Caco-2 (cell line): ENCODE results near the gene TEX11. TPM values are rescaled to one million over a fixed set of nuclear protein-coding genes. Genes with fewer than 3 reads are reported as not detected.

ENCODE experiments used
- BruUV-seq: library from RNA; stranded (reverse); fragments of 400-500 nt; replicated peaks from 2 replicates; lab custom pipeline; 2021; lab: Mats Ljungman, UMichigan
- CTCF ChIA-PET: fragments of 300-600 bp; sonication (Branson Sonifier 250); formaldehyde crosslinking; loops from one replicate; lab custom pipeline; 2022; ENCODE audit warnings: antibody characterized with exemption; lab: Charles Lee
- POLR2A ChIA-PET: fragments of 300-600 bp; sonication (Branson Sonifier 250); formaldehyde crosslinking; loops from one replicate; lab custom pipeline; 2022; ENCODE audit warnings: antibody characterized with exemption; lab: Charles Lee
- DNase-seq, 2 experiments: peaks; one replicate each; pipeline versions ENCODE4 v3.0.0 to v3.0.0-alpha.2; 2020 to 2022
- H3K27me3 ChIP-seq: replicated peaks from 2 replicates; pipeline ENCODE4 v1.6.0; 2011; ENCODE audit warnings: low read length; ENCODE audit not compliant: control insufficient read depth, insufficient read depth
- H3K36me3 ChIP-seq: 2 replicates; pipeline ENCODE4 v1.5.1; 2011; ENCODE audit warnings: low read length; ENCODE audit not compliant: control insufficient read depth, insufficient read depth
- H3K4me1 ChIP-seq: fragments of 250-450 bp; sonication (Bioruptor Pico); 2 replicates; pipeline ENCODE4 v1.5.1; 2020; ENCODE audit warnings: mild to moderate bottlenecking
- H3K4me3 ChIP-seq: 2 replicates; pipeline ENCODE4 v1.5.1; 2011; ENCODE audit warnings: low read depth, mild to moderate bottlenecking, control low read depth, low read length
- H3K9me3 ChIP-seq: fragments of 250-450 bp; sonication (Bioruptor Pico); 2 replicates; pipeline ENCODE4 v1.5.1; 2020; ENCODE audit warnings: mild to moderate bottlenecking, moderate library complexity
- H3K27ac Mint-ChIP-seq: one replicate; pipeline ENCODE4 v1.8.0; 2022; ENCODE audit warnings: mixed read lengths; ENCODE audit not compliant: unreplicated experiment
- H3K27me3 Mint-ChIP-seq: one replicate; pipeline ENCODE4 v1.8.0; 2022; ENCODE audit warnings: mixed read lengths; ENCODE audit not compliant: insufficient read depth, unreplicated experiment
- H3K36me3 Mint-ChIP-seq: one replicate; pipeline ENCODE4 v1.8.0; 2022; ENCODE audit warnings: mild to moderate bottlenecking, mixed read lengths; ENCODE audit not compliant: insufficient read depth, unreplicated experiment
- H3K4me1 Mint-ChIP-seq: one replicate; pipeline ENCODE4 v1.8.0; 2022; ENCODE audit warnings: low read depth, mixed read lengths; ENCODE audit not compliant: unreplicated experiment
- H3K4me3 Mint-ChIP-seq: one replicate; pipeline ENCODE4 v1.8.0; 2022; ENCODE audit warnings: mild to moderate bottlenecking, moderate library complexity, mixed read lengths; ENCODE audit not compliant: unreplicated experiment
- H3K9me3 Mint-ChIP-seq: one replicate; pipeline ENCODE4 v1.8.0; 2022; ENCODE audit warnings: mixed read lengths; ENCODE audit not compliant: unreplicated experiment
- intact Hi-C: fragments of 100-400 bp; cut with micrococcal nuclease; formaldehyde crosslinking; loops from one replicate; pipeline ENCODE4 v1.10.0; 2022; ENCODE audit not compliant: unreplicated experiment
- total RNA-seq: library from RNA; stranded (reverse); gene quantifications from 2 replicates; pipeline ENCODE4 v1.2.3, GENCODE V29; 2022
- TF ChIP-seq, protein P1 (sequence below), 2 experiments: fragments of 200-600 bp in 1 of 2; IDR thresholded peaks; 1 replicate in 1 of 2; 2 replicates in 1 of 2; pipeline versions ENCODE4 v1.5.1 to v1.8.0; 2011 to 2022; ENCODE audit warnings: antibody characterized with exemption in 1 of 2, control low read depth in 1 of 2, inconsistent platforms in 1 of 2, low read depth in 1 of 2, low read length in 1 of 2, mild to moderate bottlenecking in 1 of 2, moderate library complexity in 1 of 2; ENCODE audit not compliant: insufficient read depth in 1 of 2, severe bottlenecking in 1 of 2, unreplicated experiment in 1 of 2

Gene TEX11
- total RNA-seq, 1 experiment from 2014 or later = 0.23 TPM

DNA sequence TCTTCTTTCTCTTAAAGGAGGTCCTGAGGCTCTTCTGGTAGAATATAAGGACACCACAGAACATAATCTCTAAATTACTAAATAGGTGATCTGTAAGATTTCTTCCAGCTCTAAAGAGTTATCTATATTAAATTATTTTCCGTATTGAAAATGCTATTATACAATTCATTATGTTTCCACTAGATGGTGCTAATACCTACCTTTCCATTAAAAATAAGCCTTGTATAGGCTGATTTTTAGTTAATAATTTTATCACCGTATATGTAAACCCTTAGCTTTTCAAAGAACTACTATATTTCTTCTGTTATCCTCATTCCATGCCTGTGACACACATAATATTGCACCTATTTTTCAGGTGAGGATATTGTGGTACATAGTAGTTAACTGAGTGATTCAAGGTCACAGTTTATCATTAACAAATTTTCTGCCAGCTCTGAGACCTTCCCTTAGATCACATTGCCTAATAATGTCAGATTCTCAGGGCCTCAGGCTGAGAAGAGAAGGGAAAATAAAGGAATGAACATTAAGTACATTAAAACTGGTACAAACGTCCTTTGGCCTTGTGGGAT lies 138.8 kb downstream of the TEX11 start:
- H3K36me3 Mint-ChIP-seq = no peaks in the 10 kb centered on the region
- no peak for DNase-seq
- H3K4me1 Mint-ChIP-seq = no peaks in the 10 kb centered on the region
- no TSS peak for BruUV-seq
- Histone ChIP-seq H3K27me3 (no peaks in the 10 kb centered on the region), H3K9me3 (no peaks in the 10 kb centered on the region), H3K36me3 (no peaks in the 10 kb centered on the region), H3K4me3 (no peak overlapping the region), H3K4me1 (no peaks in the 10 kb centered on the region)
- CTCF ChIA-PET = interaction anchor here (0.5 kb wide), 2 partner anchors 191 to 246 kb away, joined by 3 to 9 read pairs; no protein-coding TSS in a partner anchor
- TF ChIP-seq, protein P1, sequence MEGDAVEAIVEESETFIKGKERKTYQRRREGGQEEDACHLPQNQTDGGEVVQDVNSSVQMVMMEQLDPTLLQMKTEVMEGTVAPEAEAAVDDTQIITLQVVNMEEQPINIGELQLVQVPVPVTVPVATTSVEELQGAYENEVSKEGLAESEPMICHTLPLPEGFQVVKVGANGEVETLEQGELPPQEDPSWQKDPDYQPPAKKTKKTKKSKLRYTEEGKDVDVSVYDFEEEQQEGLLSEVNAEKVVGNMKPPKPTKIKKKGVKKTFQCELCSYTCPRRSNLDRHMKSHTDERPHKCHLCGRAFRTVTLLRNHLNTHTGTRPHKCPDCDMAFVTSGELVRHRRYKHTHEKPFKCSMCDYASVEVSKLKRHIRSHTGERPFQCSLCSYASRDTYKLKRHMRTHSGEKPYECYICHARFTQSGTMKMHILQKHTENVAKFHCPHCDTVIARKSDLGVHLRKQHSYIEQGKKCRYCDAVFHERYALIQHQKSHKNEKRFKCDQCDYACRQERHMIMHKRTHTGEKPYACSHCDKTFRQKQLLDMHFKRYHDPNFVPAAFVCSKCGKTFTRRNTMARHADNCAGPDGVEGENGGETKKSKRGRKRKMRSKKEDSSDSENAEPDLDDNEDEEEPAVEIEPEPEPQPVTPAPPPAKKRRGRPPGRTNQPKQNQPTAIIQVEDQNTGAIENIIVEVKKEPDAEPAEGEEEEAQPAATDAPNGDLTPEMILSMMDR (IDR thresholded peaks at IDR 0.05; ENCODE audit: insufficient read depth in 1 of 2, low read depth in 1 of 2, low read length in 1 of 2, severe bottlenecking in 1 of 2, unreplicated experiment in 1 of 2) = peak in 1 of 2 experiments; percentile 30
- POLR2A ChIA-PET = no interaction called here
- H3K27me3 Mint-ChIP-seq = no peaks in the 10 kb centered on the region
- no peak overlapping the region for H3K27ac Mint-ChIP-seq
- H3K9me3 Mint-ChIP-seq = no peaks in the 10 kb centered on the region
- intact Hi-C loops = loop anchor here (2.0 kb wide), 1 partner anchor 191 kb away; no protein-coding TSS in a partner anchor
- no peak overlapping the region for H3K4me3 Mint-ChIP-seq

DNA sequence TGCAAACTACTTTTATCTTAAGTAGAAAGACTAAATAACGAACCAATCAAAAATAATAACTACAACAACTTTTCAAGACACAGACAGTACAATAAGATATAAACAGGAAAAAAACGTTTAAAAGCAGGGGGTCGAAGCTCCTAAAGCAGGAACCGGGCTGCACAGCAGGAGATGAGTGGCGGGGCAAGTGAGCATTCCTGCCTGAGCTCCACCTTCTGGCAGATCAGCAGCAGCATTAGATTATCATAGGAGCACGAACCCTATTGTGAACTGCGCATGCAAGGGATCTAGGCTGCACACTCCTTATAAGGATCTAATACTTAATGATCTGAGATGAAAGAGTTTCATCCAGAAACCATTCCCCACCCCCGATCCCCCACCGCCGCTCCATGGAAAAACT lies 146.2 kb downstream of the TEX11 start:
- no peak overlapping the region for H3K27ac Mint-ChIP-seq
- H3K9me3 ChIP-seq = no peaks in the 10 kb centered on the region
- no peak overlapping the region for H3K4me3 Mint-ChIP-seq
- no peaks in the 10 kb centered on the region for H3K36me3 Mint-ChIP-seq
- H3K4me1 Mint-ChIP-seq = no peaks in the 10 kb centered on the region
- H3K4me3 ChIP-seq = no peak overlapping the region
- POLR2A ChIA-PET = no interaction called here
- TF ChIP-seq, protein P1 (IDR thresholded peaks at IDR 0.05; ENCODE audit: insufficient read depth in 1 of 2, low read depth in 1 of 2, low read length in 1 of 2, severe bottlenecking in 1 of 2, unreplicated experiment in 1 of 2) = peak in 1 of 2 experiments; percentile 6
- intact Hi-C loops = no loop called here
- no peaks in the 10 kb centered on the region for H3K27me3 ChIP-seq
- H3K27me3 Mint-ChIP-seq = no peaks in the 10 kb centered on the region
- DNase-seq = peak in 1 of 2 experiments; percentile 7
- no TSS peak for BruUV-seq
- no peaks in the 10 kb centered on the region for H3K9me3 Mint-ChIP-seq
- CTCF ChIA-PET = interaction anchor here (1.0 kb wide), 1 partner anchor 339 kb away, joined by 3 read pairs; the partner anchor contains the start of gene GDPD2
- no peaks in the 10 kb centered on the region for H3K36me3 ChIP-seq
- H3K4me1 ChIP-seq = no peaks in the 10 kb centered on the region

DNA sequence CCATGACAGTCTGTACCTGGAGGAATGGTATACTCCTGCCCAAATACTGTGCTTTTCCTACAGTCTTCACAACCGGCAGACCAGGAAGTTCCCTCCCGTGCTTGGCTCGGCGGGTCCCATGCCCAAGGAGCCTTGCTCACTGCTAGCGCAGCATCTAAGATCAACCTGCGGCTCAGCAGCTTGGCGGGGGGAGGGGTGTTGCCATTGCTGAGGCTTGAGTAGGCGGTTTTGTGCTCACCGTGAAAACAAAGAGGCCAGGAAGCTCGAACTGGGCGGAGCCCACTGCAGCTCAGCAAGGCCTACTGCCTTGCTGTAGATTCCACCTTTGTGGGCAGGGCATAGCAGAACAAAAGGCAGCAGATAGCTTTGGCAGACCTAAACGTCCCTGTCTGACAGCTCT lies 152.7 kb downstream of the TEX11 start:
- intact Hi-C loops = no loop called here
- Histone ChIP-seq H3K27me3 (no peaks in the 10 kb centered on the region), H3K4me1 (no peaks in the 10 kb centered on the region), H3K36me3 (no peaks in the 10 kb centered on the region), H3K4me3 (no peak overlapping the region), H3K9me3 (no peaks in the 10 kb centered on the region)
- no TSS peak for BruUV-seq
- Mint-ChIP-seq H3K36me3 (no peaks in the 10 kb centered on the region), H3K27ac (no peak overlapping the region), H3K4me1 (no peaks in the 10 kb centered on the region), H3K27me3 (no peaks in the 10 kb centered on the region), H3K4me3 (no peak overlapping the region), H3K9me3 (no peaks in the 10 kb centered on the region)
- TF ChIP-seq, protein P1 (IDR thresholded peaks at IDR 0.05; ENCODE audit: insufficient read depth in 1 of 2, low read depth in 1 of 2, low read length in 1 of 2, severe bottlenecking in 1 of 2, unreplicated experiment in 1 of 2) = no peak
- DNase-seq = no peak
- ChIA-PET CTCF (no interaction called here), POLR2A (no interaction called here)
